Myocyte (in vitro differentiated cells): ENCODE data around the gene ETFB. TPM values are rescaled to one million over a fixed set of nuclear protein-coding genes. Genes with fewer than 3 reads are reported as not detected.
A peak's percentile ranks its signal among the peaks of the same experiment; 100 is the strongest.

Source experiments
- DNase-seq: peaks from one replicate; pipeline ENCODE4 v3.0.0-alpha.2; 2012; ENCODE audit warnings: low read depth
- total RNA-seq: library from RNA; depleted of rRNA; stranded (reverse); fragments of >200 nt; gene quantifications from 2 replicates; pipeline ENCODE4 v1.2.3, GENCODE V29; 2014

Gene ETFB
- total RNA-seq, 1 donor from 2014 or later: 76.2 TPM

DNA sequence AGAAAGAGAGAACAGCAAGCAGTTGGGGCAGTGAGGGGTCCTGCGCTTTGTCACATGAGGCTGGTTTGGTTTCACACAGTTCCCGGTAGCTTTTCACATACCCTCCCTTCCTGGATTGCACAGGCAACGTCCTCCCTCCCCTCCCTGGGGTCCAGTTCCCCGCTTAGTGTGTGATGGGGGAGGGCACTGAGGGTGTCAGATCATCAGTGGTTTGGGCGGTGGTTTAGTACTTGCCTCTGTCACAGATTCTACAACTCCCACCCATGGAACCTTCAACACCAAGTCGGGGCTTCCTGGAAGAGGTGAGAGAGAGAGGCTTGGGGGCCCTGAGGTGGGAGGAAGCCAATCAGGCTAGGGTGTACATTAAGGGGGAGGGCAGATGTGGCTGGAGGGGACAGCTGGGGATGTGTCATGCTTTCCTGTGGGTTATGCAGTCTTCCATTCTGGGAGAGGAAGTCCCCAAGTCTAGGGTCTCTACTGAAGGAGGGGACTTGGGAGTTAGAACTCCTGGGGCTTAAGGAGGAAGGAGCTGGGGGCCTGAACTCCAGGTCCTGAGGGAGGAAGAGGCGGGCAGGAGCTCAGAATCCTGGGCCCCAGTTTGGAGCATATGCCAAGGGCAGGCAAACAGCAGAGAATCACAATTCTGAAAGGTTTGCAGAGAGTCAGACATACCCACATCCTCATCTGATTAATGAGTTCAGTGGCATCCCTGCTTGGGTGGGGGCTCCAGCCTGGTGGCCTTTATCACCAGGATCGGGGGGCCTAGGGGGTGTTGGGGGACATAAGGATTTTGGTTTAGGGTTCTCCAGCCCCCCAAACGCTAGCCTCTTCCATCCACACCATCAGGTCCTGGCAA lies 6.7 kb upstream of the ETFB start, which contains the start of gene NKG7:
TSS of gene NKG7 (minus strand) at position 6 of the 856 bp plus-strand sequence. CDS start 119 bp downstream, outside the sequence.
- DNase-seq: no peak

- DNase-seq: no peak
Measured at GRCh38 chr19:51372021-51372648, 5.9 kb upstream of the ETFB start.

- no peak for DNase-seq
Measured at GRCh38 chr19:51371186-51371690, 5.0 kb upstream of the ETFB start.

GRCh38 chr19:51370230-51370629 lies 4.0 kb upstream of the ETFB start:
- no peak for DNase-seq

DNA sequence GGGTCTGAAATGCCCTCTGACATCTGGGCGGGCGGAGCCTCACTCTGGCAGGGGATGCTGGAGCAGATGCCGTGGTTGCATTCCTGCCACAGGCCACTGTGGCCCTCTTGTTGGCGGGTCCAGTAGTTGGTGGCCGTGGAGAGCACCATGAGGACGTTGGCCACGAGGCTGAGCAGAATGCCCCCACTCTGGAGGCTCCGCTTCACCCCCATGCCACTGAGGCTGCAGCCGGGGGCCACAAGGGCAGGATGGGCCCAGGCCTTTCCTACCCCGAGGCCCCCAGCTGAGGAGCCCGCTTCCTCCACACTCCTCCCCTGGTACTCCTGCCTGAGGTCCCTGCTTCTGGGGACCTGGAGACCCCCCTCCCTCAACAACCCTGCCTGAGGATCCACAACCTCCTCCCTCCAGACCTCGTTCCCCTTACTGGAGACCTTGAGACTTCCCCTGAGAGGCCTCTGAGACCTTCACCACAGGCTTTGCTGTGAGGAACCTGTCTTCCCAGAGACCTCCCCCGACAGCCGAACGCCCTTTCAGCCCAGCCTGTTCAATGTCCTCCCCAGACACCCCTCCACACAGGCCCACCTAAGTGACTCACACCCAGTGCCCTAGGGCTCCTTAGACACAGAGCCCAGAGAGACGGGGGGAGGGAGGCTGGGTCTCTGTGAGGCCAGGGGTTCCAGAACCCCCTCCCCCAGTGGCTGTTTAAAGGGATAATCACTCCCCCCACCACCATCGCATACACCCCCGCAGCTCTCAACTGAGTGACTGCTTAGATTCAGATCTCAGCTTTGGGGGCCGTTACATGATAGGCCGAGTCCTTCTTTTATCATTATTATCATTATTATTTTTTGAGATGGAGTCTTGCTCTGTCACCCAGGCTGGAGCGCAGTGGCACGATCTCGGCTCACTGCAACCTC lies 2.4 kb upstream of the ETFB start, which contains the start of gene CLDND2:
TSS of gene CLDND2 (minus strand) at position 638 of the 917 bp plus-strand sequence. CDS start at position 212, 426 bp downstream.
- DNase-seq: no peak

DNA sequence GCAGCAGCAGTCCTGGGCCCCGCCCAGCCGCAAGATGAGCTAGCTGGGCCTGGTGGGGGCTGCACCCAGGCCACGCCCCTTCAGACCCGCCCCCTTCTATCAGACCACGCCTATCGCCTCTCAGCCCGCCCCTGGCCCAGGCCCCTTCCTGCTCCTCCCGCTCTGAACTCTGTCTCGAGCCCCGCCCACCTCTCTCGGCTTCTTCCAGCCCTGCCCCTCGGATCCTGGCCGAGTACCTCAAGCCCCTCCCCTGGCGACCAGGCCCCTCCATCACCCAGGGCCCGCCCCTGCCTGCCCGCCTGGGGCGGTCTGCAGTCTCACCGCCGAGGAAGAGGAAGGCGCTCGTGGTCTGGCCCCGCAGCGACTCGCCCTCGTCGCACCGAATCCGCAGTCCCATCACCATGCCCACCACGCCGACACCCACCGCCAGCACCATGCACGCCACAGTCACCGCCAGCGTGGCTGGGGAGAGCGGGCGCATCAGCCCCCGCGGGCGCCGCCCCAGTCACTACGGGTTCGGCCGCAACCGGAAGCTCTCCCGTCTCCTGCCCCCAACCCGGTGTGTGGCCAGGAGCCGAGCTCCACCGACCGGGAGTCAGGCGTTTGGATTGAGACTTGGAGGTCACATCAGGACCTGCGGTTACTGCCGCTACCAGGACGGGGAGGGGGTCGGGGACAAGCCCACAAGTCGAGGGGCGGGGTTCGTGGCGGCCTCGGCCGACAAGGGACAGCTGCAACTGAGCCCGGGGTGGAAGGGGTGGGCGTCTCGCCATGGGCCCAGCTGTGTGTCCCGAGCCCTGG lies 1.6 kb upstream of the ETFB start:
- DNase-seq: peak; percentile 98

- no peak for DNase-seq
Measured at GRCh38 chr19:51367255-51367564, 1.0 kb upstream of the ETFB start.

GRCh38 chr19:51366389-51367254 lies 434 bp upstream of the ETFB start:
- DNase-seq: peak; percentile 99

DNA sequence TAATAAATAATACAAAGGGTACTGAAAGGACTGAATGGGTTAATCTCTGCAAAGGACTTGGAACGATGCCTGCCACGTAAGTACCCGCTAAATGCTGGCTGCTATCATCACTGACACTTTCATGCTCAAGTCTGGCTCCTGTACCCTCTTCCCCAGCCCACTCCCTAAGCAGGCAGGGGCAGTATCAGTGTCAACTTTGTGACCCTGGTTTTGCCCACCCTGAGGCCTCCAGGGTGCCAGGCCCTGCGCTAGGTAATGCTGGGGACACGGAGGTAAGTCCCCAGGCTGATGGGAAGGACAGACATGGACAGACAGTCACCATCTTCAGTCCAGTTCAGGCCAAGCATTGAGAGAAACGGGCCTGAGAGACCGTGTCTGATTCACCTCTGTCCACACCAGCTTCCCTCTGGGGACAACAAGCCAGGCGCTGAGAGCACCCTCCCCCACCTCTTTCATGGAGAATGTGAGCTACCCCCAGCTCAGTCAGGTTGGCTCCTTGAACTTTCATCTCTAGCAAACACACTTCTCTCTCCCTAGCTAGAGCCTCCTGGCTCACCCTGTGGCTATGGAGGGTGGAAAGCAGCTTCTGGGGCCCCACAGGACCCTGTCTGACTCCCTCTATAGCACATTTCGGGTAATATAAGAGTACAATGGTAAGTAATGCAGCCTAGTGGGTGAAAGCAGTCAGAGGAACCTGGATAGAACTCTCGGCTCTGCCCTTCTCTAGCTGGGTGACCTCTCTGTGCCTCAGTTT lies 800 bp downstream of the ETFB start:
- DNase-seq: peak; percentile 42

GRCh38 chr19:51364200-51365106 lies 1.7 kb downstream of the ETFB start:
- no peak for DNase-seq

GRCh38 chr19:51361239-51361638 lies 4.9 kb downstream of the ETFB start:
- no peak for DNase-seq

DNA sequence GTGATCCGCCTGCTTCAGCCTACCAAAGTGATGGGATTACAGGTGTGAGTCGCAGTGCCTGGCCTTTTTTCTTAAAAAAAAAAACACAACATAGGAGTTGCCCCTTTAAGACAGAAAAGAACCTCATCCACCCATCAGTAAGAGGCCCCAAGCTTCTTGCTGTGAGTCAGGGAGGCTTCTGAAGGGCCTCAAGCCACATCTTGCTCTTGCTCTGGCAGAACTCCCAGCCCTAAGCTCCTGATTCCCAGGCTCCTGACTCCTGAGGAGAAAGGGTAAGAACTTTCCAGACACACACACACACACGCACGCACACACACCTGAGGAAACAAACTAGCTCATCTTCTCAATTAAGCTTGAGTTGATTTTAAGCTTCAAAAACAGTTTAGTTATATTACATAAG lies 6.9 kb downstream of the ETFB start:
- DNase-seq: peak; percentile 63

DNA sequence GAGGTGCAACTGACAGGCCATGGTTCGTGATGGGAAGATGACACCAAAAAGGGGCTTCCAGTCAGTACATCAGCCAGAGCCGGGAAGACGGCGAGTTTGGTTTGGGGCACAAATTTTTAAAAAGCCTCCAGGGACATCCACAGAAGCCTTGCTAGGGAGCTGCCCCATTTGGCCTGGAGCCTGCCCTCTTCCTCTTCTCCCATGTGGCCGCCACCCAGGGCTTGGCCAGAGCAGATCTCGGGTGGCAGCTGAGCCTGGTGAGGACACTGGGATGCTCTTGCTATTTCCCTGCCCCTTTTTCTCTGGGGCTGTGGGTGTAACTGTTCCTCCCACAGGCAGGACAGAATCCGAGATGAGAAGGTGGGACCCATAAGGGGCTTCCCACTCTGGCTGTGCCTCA lies 8.2 kb downstream of the ETFB start:
- DNase-seq: no peak

DNA sequence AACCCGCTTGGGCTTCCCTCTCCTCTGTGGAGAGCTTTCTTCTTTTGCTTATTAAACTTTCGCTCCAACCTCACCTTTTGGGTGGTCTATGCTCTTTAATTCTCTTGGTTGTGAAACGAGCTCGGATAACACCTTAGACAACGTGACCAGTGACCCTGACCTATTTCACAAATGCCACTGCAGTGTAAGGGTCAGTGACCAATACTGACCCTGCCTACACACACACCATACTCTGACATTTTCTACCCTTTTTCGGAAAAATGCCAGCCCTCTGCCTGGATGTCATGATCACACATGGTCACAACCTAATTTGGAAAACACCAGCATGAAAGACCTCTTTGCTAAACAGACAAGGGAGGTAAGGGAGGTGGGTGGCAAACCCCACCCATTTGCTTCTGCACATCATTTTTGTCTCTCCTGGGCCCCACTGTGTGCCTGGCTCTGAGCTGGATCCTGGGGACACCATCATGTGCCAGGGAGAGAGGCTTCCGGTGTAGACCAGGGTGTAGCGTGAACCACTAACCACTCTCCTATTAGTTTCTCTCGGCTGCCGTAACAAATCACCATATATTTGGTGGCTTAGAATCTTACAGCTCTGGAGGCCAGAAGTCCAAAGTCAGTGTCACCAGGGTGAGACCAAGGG lies 9.9 kb downstream of the ETFB start:
- DNase-seq: no peak

- no peak for DNase-seq
Measured at GRCh38 chr19:51354742-51355148, 11.4 kb downstream of the ETFB start.

- no peak for DNase-seq
Measured at GRCh38 chr19:51354103-51354741, 12.0 kb downstream of the ETFB start.
